A673 (cell line): Measurements from ENCODE around the gene HFM1.

Experiments
- CTCF ChIP-seq: fragments of 300-800, 200-600 bp; sonication (generic); conservative IDR thresholded peaks from 2 replicates; pipeline ENCODE4 v1.5.1; 2017; ENCODE audit warnings: low read depth, mild to moderate bottlenecking, antibody characterized with exemption, low read length, moderate library complexity, mixed read lengths
- EZH2 ChIP-seq: fragments of 200-600 bp; sonication (generic); IDR thresholded peaks from 2 replicates; pipeline ENCODE4 v1.6.1; 2017; ENCODE audit warnings: borderline replicate concordance, low read depth, mild to moderate bottlenecking, mixed read lengths, antibody characterized with exemption, low read length; ENCODE audit not compliant: poor library complexity, severe bottlenecking

GRCh38 chr1:91402023-91402422, 2.6 kb downstream of the HFM1 start:
- TF ChIP-seq CTCF (peak; percentile 70), EZH2 (no peak)
